Measurements from ENCODE around the gene HSD17B1. TPM values are rescaled to one million over a fixed set of nuclear protein-coding genes. Genes with fewer than 3 reads are reported as not detected.

The HSD17B1 gene
- total RNA-seq, 1 experiment from 2014 or later: 1.3 TPM

DNA sequence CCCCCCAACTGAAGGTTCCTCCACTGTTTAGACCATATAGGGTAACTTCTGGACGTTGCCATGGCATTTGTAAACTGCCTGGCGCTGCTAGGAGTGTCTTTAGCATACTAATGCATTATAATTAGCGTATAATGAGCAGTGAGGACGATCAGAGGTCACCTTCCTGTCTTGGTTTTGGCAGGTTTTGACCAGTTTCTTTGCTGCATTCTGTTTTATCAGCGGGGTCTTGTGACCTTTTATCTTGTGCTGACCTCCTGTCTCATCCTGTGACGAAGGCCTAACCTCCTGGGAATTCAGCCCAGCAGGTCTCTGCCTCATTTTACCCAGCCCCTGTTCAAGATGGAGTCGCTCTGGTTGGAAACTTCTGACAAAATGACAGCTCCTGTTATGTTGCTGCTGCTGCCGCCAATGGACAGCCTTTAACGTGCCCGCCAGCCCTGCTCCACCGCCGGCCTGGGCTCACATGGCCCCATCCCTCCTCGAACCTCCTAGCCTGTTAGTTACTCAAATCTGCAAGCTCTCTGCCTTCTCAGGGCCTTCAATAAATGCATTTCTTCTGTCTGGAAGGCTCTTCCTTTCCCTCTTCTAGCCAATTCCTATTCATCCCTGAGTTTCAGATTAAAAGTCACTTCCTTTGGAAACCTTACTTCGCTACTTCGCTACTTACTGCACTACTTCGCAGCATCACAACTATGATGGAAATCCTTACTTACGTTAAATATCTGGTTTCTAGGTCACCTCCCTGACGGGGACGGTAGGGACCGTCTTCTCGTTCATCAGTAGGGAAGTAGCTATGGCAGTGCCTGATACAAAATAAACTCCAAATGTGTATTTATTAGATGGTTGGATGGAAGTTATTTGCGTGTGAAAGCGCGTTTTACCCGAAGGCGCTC lies 17.3 kb upstream of the HSD17B1 start:
- TSS peak; percentile 91 for BruUV-seq (replicated peaks)
- ChIA-PET POLR2A (ENCODE audit: unreplicated experiment) (interaction anchor here (0.7 to 0.8 kb wide), 2 partner anchors 20 to 126 kb away, joined by 3 read pairs; no protein-coding TSS in a partner anchor), CTCF (no interaction called here)
- peak overlapping the region; percentile 36; the same call in 1 of the 2 replicates for H3K27ac ChIP-seq
- H3K79me2 ChIP-seq (ENCODE audit: low read depth): peaks cover 10% of the 10 kb centered on the region
- no peaks in the 10 kb centered on the region for H4K20me1 ChIP-seq (ENCODE audit: insufficient read depth)
- peaks cover 6% of the 10 kb centered on the region; the same call in 1 of the 2 replicates for H3K36me3 ChIP-seq (ENCODE audit: low read depth)
- H2AFZ ChIP-seq: peak overlapping the region; percentile 65
- peaks cover 31% of the 10 kb centered on the region; the same call in 1 of the 2 replicates for H3F3A ChIP-seq (ENCODE audit: insufficient read depth, low read depth)
- H3K27me3 ChIP-seq (ENCODE audit: insufficient read depth, low read depth): no peaks in the 10 kb centered on the region
- peak overlapping the region; percentile 88 for H3K4me2 ChIP-seq
- peak overlapping the region; percentile 61 for H3K4me3 ChIP-seq
- no peaks in the 10 kb centered on the region for H3K9me3 ChIP-seq (ENCODE audit: insufficient read depth, low read depth)
- DNase-seq: no peak
- TF ChIP-seq EZH2 (IDR thresholded peaks at IDR 0.05; ENCODE audit: low read depth) (no peak), CTCF (conservative IDR thresholded peaks at IDR 0.05) (no peak)
- no peaks in the 10 kb centered on the region for H3K9me2 ChIP-seq (ENCODE audit: insufficient read depth)
- H3K4me1 ChIP-seq (replicated peaks; ENCODE audit: insufficient read depth): peaks cover 20% of the 10 kb centered on the region
- intact Hi-C loops (cut with micrococcal nuclease; ENCODE audit: unreplicated experiment): loop anchor here (2.0 kb wide), 1 partner anchor 27 kb away; the partner anchor contains the start of gene COASY

DNA sequence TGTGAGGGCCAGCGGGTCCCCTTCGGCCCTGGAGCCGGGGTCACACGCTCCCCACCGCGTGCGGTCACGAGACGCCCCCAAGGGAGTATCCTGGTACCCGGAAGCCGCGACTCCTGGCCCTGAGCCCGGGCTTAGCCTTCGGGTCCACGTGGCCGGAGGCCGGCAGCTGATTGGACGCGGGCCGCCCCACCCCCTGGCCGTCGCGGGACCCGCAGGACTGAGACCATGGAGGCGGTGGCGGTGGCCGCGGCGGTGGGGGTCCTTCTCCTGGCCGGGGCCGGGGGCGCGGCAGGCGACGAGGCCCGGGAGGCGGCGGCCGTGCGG lies 16.7 kb upstream of the HSD17B1 start, which contains the start of gene NAGLU:
TSS of gene NAGLU (plus strand) at position 194 of the 324 bp plus-strand sequence. CDS start at position 226, 32 bp downstream.
- Histone ChIP-seq H3F3A (ENCODE audit: insufficient read depth, low read depth) (peaks cover 30% of the 10 kb centered on the region; the same call in 1 of the 2 replicates), H3K9me3 (ENCODE audit: insufficient read depth, low read depth) (no peaks in the 10 kb centered on the region), H3K36me3 (ENCODE audit: low read depth) (peaks cover 6% of the 10 kb centered on the region; the same call in 1 of the 2 replicates), H3K9me2 (ENCODE audit: insufficient read depth) (no peaks in the 10 kb centered on the region), H4K20me1 (ENCODE audit: insufficient read depth) (no peaks in the 10 kb centered on the region), H3K4me1 (replicated peaks; ENCODE audit: insufficient read depth) (peaks cover 23% of the 10 kb centered on the region), H3K79me2 (ENCODE audit: low read depth) (peaks cover 10% of the 10 kb centered on the region), H3K4me3 (peak within 1 kb of the TSS; percentile 61), H2AFZ (peak within 1 kb of the TSS; percentile 65), H3K4me2 (peak within 1 kb of the TSS; percentile 88), H3K27ac (peak within 1 kb of the TSS; percentile 36; the same call in 1 of the 2 replicates), H3K27me3 (ENCODE audit: insufficient read depth, low read depth) (no peaks in the 10 kb centered on the region)
- ChIA-PET POLR2A (ENCODE audit: unreplicated experiment) (interaction anchor here (0.7 to 0.8 kb wide), 2 partner anchors 19 to 127 kb away, joined by 3 read pairs; no protein-coding TSS in a partner anchor), CTCF (no interaction called here)
- DNase-seq: peak; percentile 66 to 86
- TF ChIP-seq CTCF (conservative IDR thresholded peaks at IDR 0.05) (no peak), EZH2 (IDR thresholded peaks at IDR 0.05; ENCODE audit: low read depth) (no peak)
- no TSS peak for BruUV-seq (replicated peaks)
- intact Hi-C loops (cut with micrococcal nuclease; ENCODE audit: unreplicated experiment): loop anchor here (2.0 kb wide), 1 partner anchor 27 kb away; the partner anchor contains the start of gene COASY

- no peaks in the 10 kb centered on the region for H3K9me3 ChIP-seq (ENCODE audit: insufficient read depth, low read depth)
- H3K4me1 ChIP-seq (replicated peaks; ENCODE audit: insufficient read depth): peaks cover 25% of the 10 kb centered on the region
- peak overlapping the region; percentile 52 for H2AFZ ChIP-seq
- H3K27ac ChIP-seq: no peak overlapping the region
- H3K79me2 ChIP-seq (ENCODE audit: low read depth): peaks cover 10% of the 10 kb centered on the region
- CTCF ChIA-PET: no interaction called here
- H3K9me2 ChIP-seq (ENCODE audit: insufficient read depth): no peaks in the 10 kb centered on the region
- POLR2A ChIA-PET (ENCODE audit: unreplicated experiment): no interaction called here
- H3K36me3 ChIP-seq (ENCODE audit: low read depth): peaks cover 6% of the 10 kb centered on the region; the same call in 1 of the 2 replicates
- peak overlapping the region; percentile 61 for H3K4me3 ChIP-seq
- no peaks in the 10 kb centered on the region for H3K27me3 ChIP-seq (ENCODE audit: insufficient read depth, low read depth)
- H3K4me2 ChIP-seq: peak overlapping the region; percentile 86
- peaks cover 28% of the 10 kb centered on the region for H3F3A ChIP-seq (ENCODE audit: insufficient read depth, low read depth)
- TSS peak; percentile 27 for BruUV-seq (replicated peaks)
- TF ChIP-seq CTCF (conservative IDR thresholded peaks at IDR 0.05) (no peak), EZH2 (IDR thresholded peaks at IDR 0.05; ENCODE audit: low read depth) (no peak)
- no peaks in the 10 kb centered on the region for H4K20me1 ChIP-seq (ENCODE audit: insufficient read depth)
- intact Hi-C loops (cut with micrococcal nuclease; ENCODE audit: unreplicated experiment): loop anchor here (2.0 kb wide), 1 partner anchor 26 kb away; the partner anchor contains the start of gene COASY
- peak; percentile 52 to 85 for DNase-seq
These were observed 16.2 kb upstream of the HSD17B1 start for GRCh38 chr17:42536372-42537155.
